Transverse colon (tissue), 4 donors: ENCODE data around the gene GSTA4.

ENCODE experiments used
- CTCF ChIP-seq, 5 experiments: fragments of 200-600 bp in 3 of 5; fragments of 450-650 bp in 2 of 5; sonication (generic) in 3 of 5; IDR thresholded peaks; 1 replicate in 2 of 5; 2 replicates in 3 of 5; pipeline ENCODE4 v1.5.1; 2016 to 2017; ENCODE audit warnings: antibody characterized with exemption in 5 of 5, inconsistent platforms in 3 of 5, mild to moderate bottlenecking in 2 of 5, moderate library complexity in 1 of 5
- POLR2AphosphoS5 ChIP-seq, 3 donors: sonication (generic); formaldehyde crosslinking; IDR thresholded peaks; one replicate each; pipeline ENCODE4 v1.6.1; 2016; ENCODE audit warnings: antibody characterized with exemption in 3 of 3

- TF ChIP-seq CTCF (IDR thresholded peaks at IDR 0.05) (no peak), POLR2AphosphoS5 (IDR thresholded peaks at IDR 0.05) (no peak)
These were observed 16.9 kb upstream of the GSTA4 start for GRCh38 chr6:53011979-53012378.
